GM19328 (cell line): ENCODE results near the gene PTGES3.
"Not testable (repeated sequence)": the region's sequence is repeated elsewhere in the genome, so short reads cannot be mapped to it uniquely, and the experiment has no call there.

Experiments
- ATAC-seq: cut with Tn5 transposase; IDR thresholded peaks from one replicate; pipeline ENCODE4 v1.9.1; 2021; ENCODE audit warnings: mild to moderate bottlenecking, moderate library complexity; ENCODE audit not compliant: unreplicated experiment

Gene PTGES3

GRCh38 chr12:56688129-56688845, at the start of gene PTGES3:
PTGES3 (minus strand) TSS chr12:56688284; CDS start chr12:56687999, 285 bp downstream.
- ATAC-seq = peak; percentile 53

GRCh38 chr12:56728139-56728861, 40.2 kb upstream of the PTGES3 start:
- ATAC-seq = no peak

- ATAC-seq = not testable (repeated sequence)
These were observed 38.2 kb upstream of the PTGES3 start for GRCh38 chr12:56726196-56726675.

GRCh38 chr12:56725723-56726102, 37.6 kb upstream of the PTGES3 start:
- ATAC-seq = no peak

- ATAC-seq = peak; percentile 93
These were observed 37.1 kb upstream of the PTGES3 start, which contains the start of gene NACA for GRCh38 chr12:56724972-56725722. NACA (minus strand) TSS chr12:56725299; CDS start chr12:56724521, 778 bp downstream.

GRCh38 chr12:56724701-56724971, 36.6 kb upstream of the PTGES3 start:
- ATAC-seq = no peak

- ATAC-seq = no peak
These were observed 36.0 kb upstream of the PTGES3 start for GRCh38 chr12:56723889-56724700.

GRCh38 chr12:56723352-56723751, 35.3 kb upstream of the PTGES3 start:
- no peak for ATAC-seq

GRCh38 chr12:56722832-56723231, 34.7 kb upstream of the PTGES3 start:
- ATAC-seq = no peak

- no peak for ATAC-seq
These were observed 33.6 kb upstream of the PTGES3 start for GRCh38 chr12:56721721-56722120.

- ATAC-seq = no peak
These were observed 33.1 kb upstream of the PTGES3 start for GRCh38 chr12:56721216-56721615.

- no peak for ATAC-seq
These were observed 32.7 kb upstream of the PTGES3 start for GRCh38 chr12:56720731-56721151.

- no peak for ATAC-seq
These were observed 31.0 kb upstream of the PTGES3 start for GRCh38 chr12:56719056-56719455.

GRCh38 chr12:56718636-56719035, 30.6 kb upstream of the PTGES3 start:
- no peak for ATAC-seq

- no peak for ATAC-seq
These were observed 30.1 kb upstream of the PTGES3 start for GRCh38 chr12:56718149-56718548.

GRCh38 chr12:56716933-56717880, 29.1 kb upstream of the PTGES3 start:
- ATAC-seq = no peak

- no peak for ATAC-seq
These were observed 28.4 kb upstream of the PTGES3 start for GRCh38 chr12:56716458-56716857.

GRCh38 chr12:56715798-56716197, 27.7 kb upstream of the PTGES3 start:
- no peak for ATAC-seq

GRCh38 chr12:56714431-56714929, 26.4 kb upstream of the PTGES3 start:
- no peak for ATAC-seq
